Stimulated activated CD4-positive, alpha-beta T cell treated with anti-CD3 and anti-CD28 coated beads, TNF-alpha, amount 100 ng/mL, for 48 hours (primary cell): ENCODE measurements around the gene PCDHGA11.
"Not testable (repeated sequence)": the region's sequence is repeated elsewhere in the genome, so short reads cannot be mapped to it uniquely, and the experiment has no call there.

ENCODE experiments used
- DNase-seq, 3 donors: peaks; one replicate each; pipeline ENCODE4 v3.0.0-alpha.2; 2020; ENCODE audit warnings: low read depth in 3 of 3

The PCDHGA11 gene

DNA sequence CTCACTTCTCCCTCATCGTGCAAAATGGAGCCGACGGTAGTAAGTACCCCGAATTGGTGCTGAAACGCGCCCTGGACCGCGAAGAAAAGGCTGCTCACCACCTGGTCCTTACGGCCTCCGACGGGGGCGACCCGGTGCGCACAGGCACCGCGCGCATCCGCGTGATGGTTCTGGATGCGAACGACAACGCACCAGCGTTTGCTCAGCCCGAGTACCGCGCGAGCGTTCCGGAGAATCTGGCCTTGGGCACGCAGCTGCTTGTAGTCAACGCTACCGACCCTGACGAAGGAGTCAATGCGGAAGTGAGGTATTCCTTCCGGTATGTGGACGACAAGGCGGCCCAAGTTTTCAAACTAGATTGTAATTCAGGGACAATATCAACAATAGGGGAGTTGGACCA is 10.4 kb downstream of the PCDHGA11 start:
- DNase-seq: no peak

GRCh38 chr5:141432308-141432707 is 11.5 kb downstream of the PCDHGA11 start:
- not testable (repeated sequence) for DNase-seq

- DNase-seq: not testable (repeated sequence)
These were observed 11.9 kb downstream of the PCDHGA11 start for GRCh38 chr5:141432726-141433125.

GRCh38 chr5:141434006-141434405 is 13.2 kb downstream of the PCDHGA11 start:
- DNase-seq: no peak

DNA sequence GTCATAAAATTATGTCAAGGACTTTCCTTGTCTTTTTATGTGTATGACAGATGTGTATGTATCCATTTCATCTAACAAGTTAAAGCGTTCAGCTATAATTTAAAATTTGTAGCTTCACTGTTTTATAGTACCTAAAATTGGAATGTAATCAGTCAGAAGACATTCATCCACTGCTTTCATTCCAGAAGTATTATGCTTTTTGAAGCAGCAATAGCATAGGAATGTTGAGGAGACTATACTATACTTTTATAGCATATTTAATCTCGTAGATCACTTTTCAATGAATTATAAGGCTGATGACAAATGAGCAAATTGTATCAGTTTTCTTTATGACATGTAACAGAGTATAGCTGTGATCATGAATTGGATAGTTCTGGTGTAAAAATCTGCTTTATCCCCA is 16.4 kb downstream of the PCDHGA11 start:
- DNase-seq: no peak

DNA sequence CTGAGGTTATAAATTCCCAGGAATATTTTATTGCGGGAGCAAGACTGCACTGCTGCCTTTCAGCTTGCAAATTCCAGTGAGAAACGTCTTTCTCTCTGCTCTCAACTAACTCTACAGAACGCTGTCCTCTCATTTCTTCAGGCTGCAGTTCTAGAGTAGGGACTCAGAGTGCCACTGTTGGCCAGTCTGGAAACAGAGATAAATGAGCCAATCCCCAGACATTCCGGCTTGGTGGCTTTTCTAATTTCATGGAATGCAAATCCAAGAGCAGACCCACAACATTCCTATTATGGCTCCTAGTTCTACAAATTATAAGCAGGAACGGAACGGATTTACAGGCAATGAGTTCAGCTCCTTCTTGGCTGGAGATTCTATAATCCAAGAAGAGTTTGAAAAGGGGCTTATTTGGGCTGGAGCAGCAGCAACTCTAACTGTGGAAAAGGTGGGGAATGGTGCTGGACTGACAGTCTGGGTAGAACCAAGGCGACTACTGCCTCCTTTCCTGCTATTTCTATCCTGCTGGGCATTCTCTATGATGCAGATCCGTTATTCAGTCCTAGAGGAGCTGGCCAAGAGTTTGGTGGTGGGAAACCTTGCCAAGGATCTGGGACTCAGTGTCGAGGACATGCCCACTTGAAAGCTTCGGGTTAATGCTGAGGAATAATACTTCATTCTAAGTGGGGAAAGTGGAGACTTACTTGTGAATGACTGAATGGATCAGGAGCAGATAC is 18.7 kb downstream of the PCDHGA11 start:
- DNase-seq: no peak

DNA sequence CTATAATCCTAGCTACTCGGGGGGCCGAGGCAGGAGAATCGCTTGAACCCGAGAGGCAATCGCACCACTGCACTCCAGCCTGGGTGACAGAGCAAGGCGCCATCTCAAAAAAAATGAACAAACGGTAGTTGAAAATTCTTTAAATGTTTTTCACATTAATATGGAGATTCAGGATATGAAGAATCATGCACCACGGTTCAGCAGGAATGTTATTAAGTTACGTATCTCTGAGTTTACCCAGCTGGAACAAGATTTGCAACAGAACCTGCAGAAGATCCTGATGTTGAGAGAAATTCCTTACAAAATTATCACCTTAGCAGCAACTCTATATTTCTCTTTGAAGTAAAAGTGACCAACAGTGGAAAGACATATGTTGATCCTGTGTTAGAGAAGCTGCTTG is 19.5 kb downstream of the PCDHGA11 start:
- DNase-seq: no peak

DNA sequence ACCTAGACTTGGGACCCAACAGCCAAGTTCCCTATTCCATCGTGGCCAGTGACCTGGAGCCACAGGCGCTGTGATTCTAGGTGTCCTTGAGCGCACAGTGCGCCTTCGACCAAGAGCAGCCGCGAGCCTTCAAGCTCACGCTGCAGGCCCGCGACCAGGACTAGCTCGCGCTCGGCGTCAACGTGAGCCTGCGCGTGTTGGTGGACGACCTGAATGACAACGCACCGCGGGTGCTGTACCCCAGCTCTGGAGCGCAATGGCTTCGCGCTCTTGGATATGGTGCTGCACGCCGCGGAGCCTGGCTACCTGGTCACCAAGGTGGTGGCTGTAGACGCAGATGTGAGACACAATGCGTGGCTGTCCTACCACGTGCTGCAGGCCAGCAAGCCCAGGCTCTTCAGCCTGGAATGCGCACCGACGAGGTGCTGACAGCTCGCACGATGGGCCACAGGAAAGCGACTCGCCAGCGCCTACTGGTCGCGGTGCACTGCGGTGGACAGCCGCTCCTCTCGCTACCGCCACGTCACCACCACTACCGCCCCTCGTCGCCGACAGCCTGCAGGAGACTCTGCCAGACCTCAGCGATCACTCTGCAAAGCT is 20.8 kb downstream of the PCDHGA11 start:
- no peak for DNase-seq

DNA sequence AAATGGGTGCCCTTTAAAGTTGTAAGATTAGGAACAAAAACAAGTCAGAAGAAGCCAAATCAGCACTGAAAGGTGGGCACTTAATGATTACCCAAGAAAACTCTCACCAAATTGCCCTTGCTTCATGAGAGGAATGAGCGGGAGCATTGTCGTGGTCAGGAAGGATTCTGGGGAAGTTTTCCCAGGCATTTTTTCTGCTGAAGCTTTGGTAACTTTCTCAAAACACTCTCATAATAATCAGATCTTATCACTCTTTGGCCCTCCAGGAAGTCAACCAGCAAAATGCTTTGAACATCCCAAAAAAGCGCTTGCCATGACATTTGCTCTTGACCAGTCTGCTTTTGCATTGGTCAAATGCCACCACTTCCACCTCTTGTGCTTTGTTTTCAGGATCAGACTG is 44.5 kb downstream of the PCDHGA11 start:
- DNase-seq: no peak
